Panc1 (cell line): ENCODE measurements around the gene SKAP1.

Experiments used
- POLR2AphosphoS5 ChIP-seq: IDR thresholded peaks from 2 replicates; pipeline ENCODE4 v1.6.1; 2012; ENCODE audit warnings: mild to moderate bottlenecking, low read depth, low read length, moderate library complexity
- REST ChIP-seq, 2 experiments: IDR thresholded peaks; 2 replicates each; pipeline ENCODE4 v1.6.1; 2011 to 2012; ENCODE audit warnings: low read depth in 2 of 2, control low read depth in 1 of 2, low read length in 1 of 2, mild to moderate bottlenecking in 1 of 2, moderate library complexity in 1 of 2; ENCODE audit not compliant: insufficient read depth in 1 of 2
- TCF7L2 ChIP-seq: IDR thresholded peaks from 2 replicates; pipeline ENCODE4 v1.6.1; 2011; ENCODE audit warnings: mild to moderate bottlenecking, low read depth, low read length, inconsistent platforms
- TF ChIP-seq, protein P1 (sequence below): fragments of 450-650 bp; IDR thresholded peaks from 2 replicates; pipeline ENCODE4 v1.5.1; 2017; ENCODE audit warnings: mild to moderate bottlenecking

GRCh38 chr17:48283907-48284306 is 146.1 kb downstream of the SKAP1 start:
- TF ChIP-seq REST (IDR thresholded peaks at IDR 0.05; ENCODE audit: insufficient read depth in 1 of 2, low read depth in 2 of 2, low read length in 1 of 2), result no peak
- TF ChIP-seq, protein P1, sequence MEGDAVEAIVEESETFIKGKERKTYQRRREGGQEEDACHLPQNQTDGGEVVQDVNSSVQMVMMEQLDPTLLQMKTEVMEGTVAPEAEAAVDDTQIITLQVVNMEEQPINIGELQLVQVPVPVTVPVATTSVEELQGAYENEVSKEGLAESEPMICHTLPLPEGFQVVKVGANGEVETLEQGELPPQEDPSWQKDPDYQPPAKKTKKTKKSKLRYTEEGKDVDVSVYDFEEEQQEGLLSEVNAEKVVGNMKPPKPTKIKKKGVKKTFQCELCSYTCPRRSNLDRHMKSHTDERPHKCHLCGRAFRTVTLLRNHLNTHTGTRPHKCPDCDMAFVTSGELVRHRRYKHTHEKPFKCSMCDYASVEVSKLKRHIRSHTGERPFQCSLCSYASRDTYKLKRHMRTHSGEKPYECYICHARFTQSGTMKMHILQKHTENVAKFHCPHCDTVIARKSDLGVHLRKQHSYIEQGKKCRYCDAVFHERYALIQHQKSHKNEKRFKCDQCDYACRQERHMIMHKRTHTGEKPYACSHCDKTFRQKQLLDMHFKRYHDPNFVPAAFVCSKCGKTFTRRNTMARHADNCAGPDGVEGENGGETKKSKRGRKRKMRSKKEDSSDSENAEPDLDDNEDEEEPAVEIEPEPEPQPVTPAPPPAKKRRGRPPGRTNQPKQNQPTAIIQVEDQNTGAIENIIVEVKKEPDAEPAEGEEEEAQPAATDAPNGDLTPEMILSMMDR, result no peak
- TF ChIP-seq POLR2AphosphoS5, result no peak
- TF ChIP-seq TCF7L2, result no peak
